HG03196 (cell line): ENCODE data around the gene CA10.

Source experiments
- ATAC-seq: cut with Tn5 transposase; IDR thresholded peaks from one replicate; pipeline ENCODE4 v1.9.1; 2021; ENCODE audit not compliant: unreplicated experiment

CA10 gene

GRCh38 chr17:51611585-51611984 lies 546.9 kb downstream of the CA10 start:
- no peak for ATAC-seq

- ATAC-seq = no peak
Measured at GRCh38 chr17:51610834-51611233, 547.7 kb downstream of the CA10 start.

- no peak for ATAC-seq
Measured at GRCh38 chr17:51610155-51610554, 548.4 kb downstream of the CA10 start.

- ATAC-seq = no peak
Measured at GRCh38 chr17:51608251-51608933, 550.1 kb downstream of the CA10 start.

- ATAC-seq = no peak
Measured at GRCh38 chr17:51607512-51607911, 551.0 kb downstream of the CA10 start.

- no peak for ATAC-seq
Measured at GRCh38 chr17:51604299-51605020, 554.1 kb downstream of the CA10 start.

- ATAC-seq = no peak
Measured at GRCh38 chr17:51601622-51602261, 556.8 kb downstream of the CA10 start.

- ATAC-seq = no peak
Measured at GRCh38 chr17:51598824-51599223, 559.7 kb downstream of the CA10 start.

GRCh38 chr17:51597345-51597744 lies 561.2 kb downstream of the CA10 start:
- no peak for ATAC-seq

GRCh38 chr17:51595826-51596398 lies 562.6 kb downstream of the CA10 start:
- no peak for ATAC-seq

- ATAC-seq = no peak
Measured at GRCh38 chr17:51590071-51590656, 568.4 kb downstream of the CA10 start.

GRCh38 chr17:51588063-51588462 lies 570.5 kb downstream of the CA10 start:
- ATAC-seq = no peak

- no peak for ATAC-seq
Measured at GRCh38 chr17:51587516-51587915, 571.0 kb downstream of the CA10 start.

- no peak for ATAC-seq
Measured at GRCh38 chr17:51585514-51586104, 572.9 kb downstream of the CA10 start.

GRCh38 chr17:51580869-51581268 lies 577.6 kb downstream of the CA10 start:
- no peak for ATAC-seq
